Neuronal stem cell (in vitro differentiated cells): ENCODE results near the gene ANKRD65.

Source experiments
- DNase-seq: peaks from one replicate; pipeline ENCODE4 v3.0.0-alpha.2; 2013; ENCODE audit warnings: low spot score
- H2AFZ ChIP-seq: one replicate; pipeline ENCODE4 v1.6.1; 2013; ENCODE audit warnings: mild to moderate bottlenecking, low read length, inconsistent platforms
- H2AK5ac ChIP-seq: 2 replicates; pipeline ENCODE4 v1.6.1; 2013; ENCODE audit warnings: low read depth, mild to moderate bottlenecking, inconsistent platforms, low read length, moderate library complexity, mixed read lengths
- H2BK120ac ChIP-seq: 2 replicates; pipeline ENCODE4 v1.6.1; 2013; ENCODE audit warnings: low read depth, mild to moderate bottlenecking, inconsistent platforms, low read length, moderate library complexity, mixed read lengths
- H2BK12ac ChIP-seq: one replicate; pipeline ENCODE4 v1.6.1; 2013; ENCODE audit warnings: low read length, inconsistent platforms
- H2BK15ac ChIP-seq: 2 replicates; pipeline ENCODE4 v1.6.1; 2013; ENCODE audit warnings: mild to moderate bottlenecking, low read length, inconsistent platforms, mixed read lengths
- H2BK5ac ChIP-seq: one replicate; pipeline ENCODE4 v1.6.1; 2013; ENCODE audit warnings: inconsistent platforms, mild to moderate bottlenecking, low read length, moderate library complexity
- H3K14ac ChIP-seq: one replicate; pipeline ENCODE4 v1.6.1; 2013; ENCODE audit warnings: low read length, inconsistent platforms
- H3K18ac ChIP-seq: 2 replicates; pipeline ENCODE4 v1.6.1; 2013; ENCODE audit warnings: low read length, inconsistent platforms
- H3K23ac ChIP-seq: 2 replicates; pipeline ENCODE4 v1.6.1; 2013; ENCODE audit warnings: low read depth, mild to moderate bottlenecking, mixed read lengths, low read length, inconsistent platforms; ENCODE audit not compliant: poor library complexity
- H3K27ac ChIP-seq: replicated peaks from 3 replicates; pipeline ENCODE4 v1.5.1; 2013; ENCODE audit warnings: low read length, inconsistent platforms
- H3K27me3 ChIP-seq, 3 experiments: 2 replicates each; pipeline ENCODE4 v1.6.1; 2013; ENCODE audit warnings: low read length in 3 of 3, mild to moderate bottlenecking in 2 of 3, inconsistent platforms in 1 of 3, low read depth in 1 of 3, mixed read lengths in 1 of 3, moderate library complexity in 1 of 3; ENCODE audit not compliant: control insufficient read depth in 3 of 3, insufficient read depth in 3 of 3
- H3K36me3 ChIP-seq, 2 donors: replicated peaks in 1 of 2; 2 replicates each; pipeline ENCODE4 v1.6.1; 2013; ENCODE audit warnings: low read length in 2 of 2; ENCODE audit not compliant: control insufficient read depth in 2 of 2, insufficient read depth in 2 of 2
- H3K4ac ChIP-seq: 2 replicates; pipeline ENCODE4 v1.6.1; 2013; ENCODE audit warnings: inconsistent platforms, mild to moderate bottlenecking, low read length, moderate library complexity
- H3K4me1 ChIP-seq, 2 donors: 1 replicate in 1 of 2; 2 replicates in 1 of 2; pipeline ENCODE4 v1.6.1; 2013; ENCODE audit warnings: low read length in 2 of 2, low read depth in 1 of 2; ENCODE audit not compliant: control insufficient read depth in 2 of 2, insufficient read depth in 1 of 2
- H3K4me2 ChIP-seq: one replicate; pipeline ENCODE4 v1.6.1; 2013; ENCODE audit warnings: mild to moderate bottlenecking, low read length, inconsistent platforms; ENCODE audit not compliant: insufficient read depth, poor library complexity, severe bottlenecking
- H3K4me3 ChIP-seq, 2 donors: 2 replicates each; pipeline ENCODE4 v1.5.1; 2013; ENCODE audit warnings: low read length in 2 of 2, mild to moderate bottlenecking in 2 of 2, inconsistent platforms in 1 of 2, moderate library complexity in 1 of 2
- H3K79me1 ChIP-seq: one replicate; pipeline ENCODE4 v1.6.1; 2013; ENCODE audit warnings: low read depth, mild to moderate bottlenecking, inconsistent platforms, low read length, moderate library complexity
- H3K9ac ChIP-seq: one replicate; pipeline ENCODE4 v1.6.1; 2013; ENCODE audit warnings: mild to moderate bottlenecking, low read depth, low read length, inconsistent platforms; ENCODE audit not compliant: poor library complexity
- H3K9me3 ChIP-seq, 2 donors: replicated peaks in 1 of 2; 2 replicates each; pipeline versions ENCODE3 to v1.6.1; 2013; ENCODE audit warnings: low read length in 2 of 2, mild to moderate bottlenecking in 2 of 2, inconsistent platforms in 1 of 2, low read depth in 1 of 2, mixed read lengths in 1 of 2, moderate library complexity in 1 of 2; ENCODE audit not compliant: control insufficient read depth in 2 of 2, insufficient read depth in 1 of 2
- H4K8ac ChIP-seq: one replicate; pipeline ENCODE4 v1.6.1; 2013; ENCODE audit warnings: low read depth, mild to moderate bottlenecking, inconsistent platforms, low read length, moderate library complexity
- H4K91ac ChIP-seq: one replicate; pipeline ENCODE4 v1.6.1; 2013; ENCODE audit warnings: low read length, low read depth, mild to moderate bottlenecking, inconsistent platforms; ENCODE audit not compliant: poor library complexity
- WGBS, 2 donors: extraction: QIAGEN DNeasy Blood & Tissue Kit; methylation state at CpG; one replicate each; pipeline ENCODE4 v1.1.7; 2013; ENCODE audit warnings: missing lambda C conversion rate in 2 of 2, mixed read lengths in 1 of 2; ENCODE audit not compliant: insufficient read length in 2 of 2, insufficient replicate concordance in 1 of 2; ENCODE audit errors: extremely low coverage in 2 of 2; 5-methylcytosine and 5-hydroxymethylcytosine counted together

Gene ANKRD65

DNA sequence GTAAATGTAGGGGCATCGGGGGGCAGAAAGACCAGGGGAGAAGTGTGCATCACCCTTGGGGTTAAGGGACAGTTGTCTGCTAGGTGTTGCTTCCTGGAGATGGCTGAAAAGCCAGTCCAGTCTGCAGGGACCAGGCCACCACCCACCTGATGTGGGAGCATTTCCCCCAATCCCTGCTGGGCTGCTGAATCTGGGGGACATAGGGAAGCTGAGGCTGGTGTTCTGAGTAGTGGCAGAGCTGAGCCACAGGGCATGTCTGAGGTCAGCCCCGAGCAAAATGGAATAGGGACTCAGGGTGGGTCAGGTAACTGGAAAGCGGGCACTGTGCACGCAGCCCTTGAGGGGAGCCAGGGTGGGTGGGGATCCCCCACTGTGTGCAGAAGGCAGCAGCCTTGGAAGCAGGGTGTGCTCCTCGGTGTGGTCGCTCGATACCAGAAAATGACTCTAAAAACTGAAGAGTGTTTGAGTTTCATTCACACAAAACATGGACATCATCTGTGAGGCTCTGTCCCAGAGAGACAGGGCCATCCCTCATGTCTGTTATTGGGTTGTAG is 19.5 kb downstream of the ANKRD65 start:
- Histone ChIP-seq H3K18ac (no peak overlapping the region), H3K27ac (no peak overlapping the region), H3K4me3 (no peak overlapping the region), H2AK5ac (no peak overlapping the region), H3K4me1 (peaks cover 17 to 18% of the 10 kb centered on the region in 2 donors), H3K36me3 (peaks cover 55 to 79% of the 10 kb centered on the region in 2 donors), H2AFZ (no peak overlapping the region), H3K9ac (no peak overlapping the region), H2BK15ac (no peak overlapping the region), H3K79me1 (peaks cover 31% of the 10 kb centered on the region), H4K8ac (no peak overlapping the region), H2BK12ac (no peak overlapping the region), H3K9me3 (no peaks in the 10 kb centered on the region), H3K14ac (no peak overlapping the region), H3K27me3 (no peaks in the 10 kb centered on the region), H2BK120ac (no peak overlapping the region), H4K91ac (no peak overlapping the region), H3K4me2 (no peak overlapping the region), H3K23ac (peak overlapping the region; percentile 87), H2BK5ac (no peak overlapping the region), H3K4ac (no peak overlapping the region)
- DNase-seq = no peak
- no CpG with 5 or more reads among the region's 7 CpGs for WGBS, 2 donors

GRCh38 chr1:1400576-1401456 is 20.3 kb downstream of the ANKRD65 start:
- Histone ChIP-seq H3K4ac (no peak overlapping the region), H2BK12ac (no peak overlapping the region), H3K23ac (peak overlapping the region; percentile 98), H4K91ac (no peak overlapping the region), H3K4me3 (peak overlapping the region; percentile 15 to 84), H3K4me2 (peak overlapping the region; percentile 91), H3K79me1 (peaks cover 28% of the 10 kb centered on the region), H3K18ac (no peak overlapping the region), H4K8ac (no peak overlapping the region), H3K4me1 (peaks cover 11 to 14% of the 10 kb centered on the region in 2 donors), H2BK120ac (no peak overlapping the region), H3K9ac (peak overlapping the region; percentile 100), H3K9me3 (no peaks in the 10 kb centered on the region), H3K27me3 (no peaks in the 10 kb centered on the region), H2BK15ac (no peak overlapping the region), H2AK5ac (no peak overlapping the region), H2AFZ (no peak overlapping the region), H3K27ac (no peak overlapping the region), H2BK5ac (no peak overlapping the region), H3K14ac (no peak overlapping the region), H3K36me3 (peaks cover 51 to 78% of the 10 kb centered on the region in 2 donors)
- no CpG with 5 or more reads among the region's 22 CpGs for WGBS, 2 donors
- DNase-seq = no peak

- Histone ChIP-seq H3K27me3 (no peaks in the 10 kb centered on the region), H3K4me1 (peaks cover 11 to 14% of the 10 kb centered on the region in 2 donors), H3K4me3 (peak overlapping the region; percentile 84 to 98), H4K91ac (peak overlapping the region; percentile 97), H2BK5ac (peak overlapping the region; percentile 79), H3K14ac (peak overlapping the region; percentile 100), H3K36me3 (peaks cover 52 to 78% of the 10 kb centered on the region in 2 donors), H3K4ac (peak overlapping the region; percentile 1), H4K8ac (peak overlapping the region; percentile 79), H2BK120ac (peak overlapping the region; percentile 47), H2AFZ (peak overlapping the region; percentile 91), H3K9ac (peak overlapping the region; percentile 100), H3K79me1 (peaks cover 26% of the 10 kb centered on the region), H2AK5ac (peak overlapping the region; percentile 58), H3K18ac (peak overlapping the region; percentile 98), H3K9me3 (no peaks in the 10 kb centered on the region), H3K27ac (peak overlapping the region; percentile 34), H3K4me2 (peak overlapping the region; percentile 91), H2BK15ac (peak overlapping the region; percentile 2), H3K23ac (peak overlapping the region; percentile 98), H2BK12ac (peak overlapping the region; percentile 70)
- WGBS, 2 donors = no CpG with 5 or more reads among the region's 34 CpGs
- DNase-seq = no peak
These were observed 21.1 kb downstream of the ANKRD65 start for GRCh38 chr1:1399872-1400575.
